A673 (cell line): ENCODE data around the gene ZNF555. TPM values are rescaled to one million over a fixed set of nuclear protein-coding genes. Genes with fewer than 3 reads are reported as not detected.

Experiments
- BruUV-seq: library from RNA; stranded (reverse); fragments of 400-500 nt; replicated peaks from 2 replicates; lab custom pipeline; 2021; lab: Mats Ljungman, UMichigan
- CTCF ChIA-PET: fragments of 300-600 bp; sonication (Branson Sonifier 250); formaldehyde crosslinking; loops from one replicate; lab custom pipeline; 2022; ENCODE audit warnings: antibody characterized with exemption; lab: Charles Lee
- POLR2A ChIA-PET: fragments of 300-600 bp; sonication (Branson Sonifier 250); formaldehyde crosslinking; loops from one replicate; lab custom pipeline; 2022; ENCODE audit warnings: antibody characterized with exemption; ENCODE audit not compliant: low non-redundant PET; lab: Charles Lee
- DNase-seq: peaks from one replicate; pipeline ENCODE4 v3.0.0-alpha.2; 2015; ENCODE audit warnings: low spot score
- H3K27ac ChIP-seq: fragments of 200-600 bp; sonication (generic); 2 replicates; pipeline ENCODE4 v1.5.1; 2016; ENCODE audit warnings: mixed run types, low read depth, mild to moderate bottlenecking, mixed read lengths, antibody characterized with exemption, low read length; ENCODE audit not compliant: poor library complexity, severe bottlenecking
- H3K27me3 ChIP-seq: fragments of 200-600 bp; sonication (generic); replicated peaks from 2 replicates; pipeline ENCODE4 v1.6.1; 2017; ENCODE audit warnings: mixed run types, low read depth, mild to moderate bottlenecking, mixed read lengths, antibody characterized with exemption, low read length; ENCODE audit not compliant: insufficient read depth, poor library complexity
- H3K36me3 ChIP-seq: fragments of 200-600 bp; sonication (generic); 2 replicates; pipeline ENCODE4 v1.6.1; 2016; ENCODE audit warnings: mixed run types, mild to moderate bottlenecking, mixed read lengths, antibody characterized with exemption, low read length; ENCODE audit not compliant: insufficient read depth, poor library complexity, severe bottlenecking
- H3K4me1 ChIP-seq: fragments of 200-600 bp; sonication (generic); 2 replicates; pipeline ENCODE4 v1.6.1; 2017; ENCODE audit warnings: mixed run types, mild to moderate bottlenecking, mixed read lengths, antibody characterized with exemption, low read length; ENCODE audit not compliant: insufficient read depth, poor library complexity, severe bottlenecking
- H3K4me3 ChIP-seq: fragments of 200-600 bp; sonication (generic); 2 replicates; pipeline ENCODE4 v1.5.1; 2016; ENCODE audit warnings: low read depth, mixed run types, mild to moderate bottlenecking, mixed read lengths, low read length; ENCODE audit not compliant: poor library complexity, severe bottlenecking
- H3K9me3 ChIP-seq: fragments of 200-600 bp; sonication (generic); 2 replicates; pipeline ENCODE4 v1.6.1; 2016; ENCODE audit warnings: mixed run types, low read depth, mild to moderate bottlenecking, mixed read lengths, antibody characterized with exemption, low read length; ENCODE audit not compliant: poor library complexity, severe bottlenecking
- EZH2 ChIP-seq: fragments of 200-600 bp; sonication (generic); IDR thresholded peaks from 2 replicates; pipeline ENCODE4 v1.6.1; 2017; ENCODE audit warnings: borderline replicate concordance, low read depth, mild to moderate bottlenecking, mixed read lengths, antibody characterized with exemption, low read length; ENCODE audit not compliant: poor library complexity, severe bottlenecking
- intact Hi-C: fragments of 100-400 bp; cut with micrococcal nuclease; formaldehyde crosslinking; loops from one replicate; pipeline ENCODE4 v1.10.0; 2022; ENCODE audit not compliant: unreplicated experiment
- total RNA-seq: library from RNA; stranded (reverse); gene quantifications from 2 replicates; pipeline ENCODE4 v1.2.3, GENCODE V29; 2021
- TF ChIP-seq, protein P1 (sequence below): fragments of 300-800, 200-600 bp; sonication (generic); conservative IDR thresholded peaks from 2 replicates; pipeline ENCODE4 v1.5.1; 2017; ENCODE audit warnings: low read depth, mild to moderate bottlenecking, antibody characterized with exemption, low read length, moderate library complexity, mixed read lengths

Gene ZNF555
- total RNA-seq, 1 experiment from 2014 or later = 4.8 TPM

DNA sequence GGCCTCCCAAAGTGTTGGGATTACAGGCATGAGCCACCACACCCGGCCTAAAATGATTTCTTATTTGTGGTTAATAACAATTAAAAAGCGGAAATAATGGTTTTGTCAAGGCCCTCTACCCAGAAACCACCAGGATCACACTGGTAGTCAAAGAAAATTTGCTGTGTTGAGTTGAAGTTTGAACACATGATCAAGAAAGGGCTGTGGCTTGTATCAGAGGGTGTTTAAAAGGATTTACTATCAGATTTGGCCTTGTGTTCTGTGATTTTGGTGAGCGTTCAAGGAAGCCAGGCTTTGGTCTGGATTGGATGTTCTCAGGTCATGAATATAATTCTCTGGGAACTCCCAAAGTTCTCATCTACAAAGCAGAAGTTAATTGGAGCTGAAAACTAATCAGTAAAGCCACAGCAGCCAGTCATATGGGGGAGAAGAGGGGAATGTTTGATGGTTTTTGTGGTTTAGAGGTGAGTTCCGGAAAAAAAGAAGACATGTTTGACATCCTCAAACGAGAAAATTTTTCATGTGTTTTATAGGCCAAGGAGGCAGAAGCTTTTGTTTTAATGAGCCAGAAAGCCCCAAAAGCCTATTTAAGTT lies 15.3 kb downstream of the ZNF555 start:
- H3K27ac ChIP-seq = no peak overlapping the region
- no peaks in the 10 kb centered on the region for H3K4me1 ChIP-seq
- DNase-seq = no peak
- peaks cover 58% of the 10 kb centered on the region for H3K9me3 ChIP-seq
- ChIA-PET CTCF (no interaction called here), POLR2A (no interaction called here)
- BruUV-seq = no TSS peak
- no peaks in the 10 kb centered on the region for H3K27me3 ChIP-seq
- peaks cover 24% of the 10 kb centered on the region for H3K36me3 ChIP-seq
- TF ChIP-seq, protein P1, sequence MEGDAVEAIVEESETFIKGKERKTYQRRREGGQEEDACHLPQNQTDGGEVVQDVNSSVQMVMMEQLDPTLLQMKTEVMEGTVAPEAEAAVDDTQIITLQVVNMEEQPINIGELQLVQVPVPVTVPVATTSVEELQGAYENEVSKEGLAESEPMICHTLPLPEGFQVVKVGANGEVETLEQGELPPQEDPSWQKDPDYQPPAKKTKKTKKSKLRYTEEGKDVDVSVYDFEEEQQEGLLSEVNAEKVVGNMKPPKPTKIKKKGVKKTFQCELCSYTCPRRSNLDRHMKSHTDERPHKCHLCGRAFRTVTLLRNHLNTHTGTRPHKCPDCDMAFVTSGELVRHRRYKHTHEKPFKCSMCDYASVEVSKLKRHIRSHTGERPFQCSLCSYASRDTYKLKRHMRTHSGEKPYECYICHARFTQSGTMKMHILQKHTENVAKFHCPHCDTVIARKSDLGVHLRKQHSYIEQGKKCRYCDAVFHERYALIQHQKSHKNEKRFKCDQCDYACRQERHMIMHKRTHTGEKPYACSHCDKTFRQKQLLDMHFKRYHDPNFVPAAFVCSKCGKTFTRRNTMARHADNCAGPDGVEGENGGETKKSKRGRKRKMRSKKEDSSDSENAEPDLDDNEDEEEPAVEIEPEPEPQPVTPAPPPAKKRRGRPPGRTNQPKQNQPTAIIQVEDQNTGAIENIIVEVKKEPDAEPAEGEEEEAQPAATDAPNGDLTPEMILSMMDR = no peak
- no peak for TF ChIP-seq EZH2
- intact Hi-C loops = no loop called here
- no peak overlapping the region for H3K4me3 ChIP-seq

- H3K4me1 ChIP-seq = no peaks in the 10 kb centered on the region
- no peak for DNase-seq
- CTCF ChIA-PET = no interaction called here
- peaks cover 35% of the 10 kb centered on the region for H3K9me3 ChIP-seq
- no peak for TF ChIP-seq EZH2
- TF ChIP-seq, protein P1 = no peak
- BruUV-seq = no TSS peak
- intact Hi-C loops = no loop called here
- peaks cover under 1% of the 10 kb centered on the region for H3K36me3 ChIP-seq
- POLR2A ChIA-PET = no interaction called here
- H3K4me3 ChIP-seq = no peak overlapping the region
- H3K27me3 ChIP-seq = no peaks in the 10 kb centered on the region
- no peak overlapping the region for H3K27ac ChIP-seq
These were observed 17.6 kb downstream of the ZNF555 start for GRCh38 chr19:2858864-2859263.

DNA sequence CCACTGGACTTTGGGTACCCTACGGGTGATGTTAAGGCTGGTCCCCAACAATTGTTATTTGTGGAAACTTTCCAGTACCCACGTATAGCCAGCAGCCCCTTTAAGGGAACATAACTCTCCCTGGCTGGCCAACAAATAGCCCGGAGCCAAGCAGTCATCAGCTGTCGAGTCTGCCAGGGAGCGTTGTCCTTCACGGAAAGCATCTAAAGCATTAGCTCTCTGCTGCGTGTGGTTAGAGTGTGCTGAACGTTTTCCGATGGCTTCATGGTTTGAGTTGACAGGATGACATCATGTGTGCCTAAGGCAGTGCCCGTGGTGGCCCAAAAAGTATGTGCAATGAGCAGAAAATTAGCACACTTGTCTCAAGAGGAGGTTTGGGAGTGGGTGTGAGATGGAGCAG lies 22.5 kb downstream of the ZNF555 start:
- Histone ChIP-seq H3K4me3 (no peak overlapping the region), H3K4me1 (no peaks in the 10 kb centered on the region), H3K36me3 (no peaks in the 10 kb centered on the region), H3K9me3 (peaks cover 4% of the 10 kb centered on the region), H3K27me3 (no peaks in the 10 kb centered on the region), H3K27ac (no peak overlapping the region)
- ChIA-PET POLR2A (interaction anchor here (0.6 kb wide), 1 partner anchor 56 kb away, joined by 7 read pairs; no protein-coding TSS in a partner anchor), CTCF (interaction anchor here (0.5 kb wide), 1 partner anchor 192 kb away, joined by 7 read pairs; no protein-coding TSS in a partner anchor)
- no peak for TF ChIP-seq EZH2
- TF ChIP-seq, protein P1 = no peak
- intact Hi-C loops = no loop called here
- no peak for DNase-seq
- BruUV-seq = no TSS peak
